HG03097 (cell line): Measurements from ENCODE around the gene GCNT3.
"Not testable (repeated sequence)": the region's sequence is repeated elsewhere in the genome, so short reads cannot be mapped to it uniquely, and the experiment has no call there.

Source experiments
- ATAC-seq: cut with Tn5 transposase; IDR thresholded peaks from one replicate; pipeline ENCODE4 v1.9.1; 2021; ENCODE audit not compliant: unreplicated experiment, low FRiP score

Gene GCNT3

GRCh38 chr15:59615661-59616060, 4.1 kb downstream of the GCNT3 start:
- ATAC-seq: no peak

GRCh38 chr15:59616379-59616778, 4.8 kb downstream of the GCNT3 start:
- ATAC-seq: no peak

- no peak for ATAC-seq
Observed at GRCh38 chr15:59618406-59618805, 6.8 kb downstream of the GCNT3 start.

- no peak for ATAC-seq
Observed at GRCh38 chr15:59622289-59622688, 10.7 kb downstream of the GCNT3 start.

GRCh38 chr15:59632714-59633113, 21.1 kb downstream of the GCNT3 start:
- ATAC-seq: no peak

GRCh38 chr15:59636184-59636583, 24.6 kb downstream of the GCNT3 start:
- no peak for ATAC-seq

GRCh38 chr15:59637507-59637906, 25.9 kb downstream of the GCNT3 start:
- not testable (repeated sequence) for ATAC-seq

- no peak for ATAC-seq
Observed at GRCh38 chr15:59642351-59642750, 30.8 kb downstream of the GCNT3 start.

GRCh38 chr15:59644756-59645155, 33.2 kb downstream of the GCNT3 start:
- ATAC-seq: no peak

GRCh38 chr15:59645812-59646211, 34.2 kb downstream of the GCNT3 start:
- ATAC-seq: not testable (repeated sequence)

- ATAC-seq: no peak
Observed at GRCh38 chr15:59646277-59646676, 34.7 kb downstream of the GCNT3 start.

- no peak for ATAC-seq
Observed at GRCh38 chr15:59647085-59647484, 35.5 kb downstream of the GCNT3 start.

- ATAC-seq: no peak
Observed at GRCh38 chr15:59649603-59650002, 38.0 kb downstream of the GCNT3 start.

GRCh38 chr15:59654046-59654445, 42.5 kb downstream of the GCNT3 start:
- ATAC-seq: no peak

GRCh38 chr15:59656897-59657634, 45.5 kb downstream of the GCNT3 start, which contains the start of gene GTF2A2:
TSS of gene GTF2A2 (minus strand) at chr15:59657515. CDS start at chr15:59652277, 5,238 bp downstream.
- peak; percentile 96 for ATAC-seq

- no peak for ATAC-seq
Observed at GRCh38 chr15:59657635-59658125, 46.1 kb downstream of the GCNT3 start.

- no peak for ATAC-seq
Observed at GRCh38 chr15:59659366-59659765, 47.8 kb downstream of the GCNT3 start.

GRCh38 chr15:59662260-59662659, 50.7 kb downstream of the GCNT3 start:
- ATAC-seq: no peak

- no peak for ATAC-seq
Observed at GRCh38 chr15:59668556-59668955, 57.0 kb downstream of the GCNT3 start.
